ENCODE data around the gene KNDC1.

The KNDC1 gene

GRCh38 chr10:133180965-133181639, 21.1 kb downstream of the KNDC1 start:
- no peak overlapping the region for H3K4me3 ChIP-seq (replicated peaks; ENCODE audit: low read depth, low read length)
- TF ChIP-seq, protein P1, sequence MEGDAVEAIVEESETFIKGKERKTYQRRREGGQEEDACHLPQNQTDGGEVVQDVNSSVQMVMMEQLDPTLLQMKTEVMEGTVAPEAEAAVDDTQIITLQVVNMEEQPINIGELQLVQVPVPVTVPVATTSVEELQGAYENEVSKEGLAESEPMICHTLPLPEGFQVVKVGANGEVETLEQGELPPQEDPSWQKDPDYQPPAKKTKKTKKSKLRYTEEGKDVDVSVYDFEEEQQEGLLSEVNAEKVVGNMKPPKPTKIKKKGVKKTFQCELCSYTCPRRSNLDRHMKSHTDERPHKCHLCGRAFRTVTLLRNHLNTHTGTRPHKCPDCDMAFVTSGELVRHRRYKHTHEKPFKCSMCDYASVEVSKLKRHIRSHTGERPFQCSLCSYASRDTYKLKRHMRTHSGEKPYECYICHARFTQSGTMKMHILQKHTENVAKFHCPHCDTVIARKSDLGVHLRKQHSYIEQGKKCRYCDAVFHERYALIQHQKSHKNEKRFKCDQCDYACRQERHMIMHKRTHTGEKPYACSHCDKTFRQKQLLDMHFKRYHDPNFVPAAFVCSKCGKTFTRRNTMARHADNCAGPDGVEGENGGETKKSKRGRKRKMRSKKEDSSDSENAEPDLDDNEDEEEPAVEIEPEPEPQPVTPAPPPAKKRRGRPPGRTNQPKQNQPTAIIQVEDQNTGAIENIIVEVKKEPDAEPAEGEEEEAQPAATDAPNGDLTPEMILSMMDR (IDR thresholded peaks at IDR 0.05; ENCODE audit: low read depth, low read length, missing control alignments) = no peak
- no peak for DNase-seq (ENCODE audit: extremely low read depth, low read depth)

- H3K4me3 ChIP-seq (replicated peaks; ENCODE audit: low read depth, low read length) = no peak overlapping the region
- no peak for DNase-seq (ENCODE audit: extremely low read depth, low read depth)
- TF ChIP-seq, protein P1 (IDR thresholded peaks at IDR 0.05; ENCODE audit: low read depth, low read length, missing control alignments) = no peak
Observed at GRCh38 chr10:133182190-133182589, 22.2 kb downstream of the KNDC1 start.

DNA sequence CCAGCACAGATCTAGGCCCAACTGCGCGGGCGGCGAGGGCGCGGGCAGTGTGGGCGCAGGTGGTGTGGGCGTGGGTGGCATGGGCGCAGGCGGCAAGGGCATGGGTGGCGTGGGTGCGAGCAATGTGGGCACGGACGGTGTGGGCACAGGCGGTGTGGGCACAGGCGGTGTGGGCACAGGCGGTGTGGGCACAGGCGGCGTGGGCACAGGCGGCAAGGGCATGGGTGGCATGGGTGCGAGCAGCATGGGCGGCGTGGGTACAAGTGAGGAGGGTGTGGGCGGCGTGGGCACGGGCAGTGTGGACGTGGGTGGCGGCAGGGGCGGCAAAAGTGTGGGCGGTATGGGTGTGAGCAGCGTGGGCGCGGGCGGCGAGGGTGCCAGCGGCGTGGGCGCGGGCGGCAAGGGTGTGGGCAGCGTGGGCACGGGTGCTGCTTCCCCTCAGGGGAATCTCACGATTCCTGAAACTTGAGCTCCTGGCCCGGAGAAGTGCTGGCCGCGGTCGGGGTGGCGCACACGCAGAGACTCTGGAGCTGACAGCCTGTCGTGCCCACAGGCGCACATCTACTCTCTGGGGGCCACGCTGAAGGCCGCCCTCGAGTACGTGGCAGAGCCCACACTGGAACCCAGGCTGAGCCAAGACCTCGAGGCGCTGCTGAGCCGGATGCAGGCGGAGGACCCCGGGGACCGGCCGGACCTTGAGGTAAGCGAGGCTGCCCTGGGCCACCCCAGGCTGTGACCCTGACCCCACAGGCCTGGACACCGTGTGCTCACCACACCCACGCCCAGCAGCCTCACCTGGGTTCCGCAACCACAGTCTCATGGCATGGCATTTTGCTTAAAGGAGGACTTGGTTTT, 23.0 kb downstream of the KNDC1 start:
- H3K4me3 ChIP-seq (replicated peaks; ENCODE audit: low read depth, low read length) = no peak overlapping the region
- TF ChIP-seq, protein P1 (IDR thresholded peaks at IDR 0.05; ENCODE audit: low read depth, low read length, missing control alignments) = no peak
- DNase-seq (ENCODE audit: extremely low read depth, low read depth) = no peak

GRCh38 chr10:133183646-133184378, 23.8 kb downstream of the KNDC1 start:
- TF ChIP-seq, protein P1 (IDR thresholded peaks at IDR 0.05; ENCODE audit: low read depth, low read length, missing control alignments) = no peak
- no peak for DNase-seq (ENCODE audit: extremely low read depth, low read depth)
- no peak overlapping the region for H3K4me3 ChIP-seq (replicated peaks; ENCODE audit: low read depth, low read length)

- DNase-seq (ENCODE audit: extremely low read depth, low read depth) = no peak
- TF ChIP-seq, protein P1 (IDR thresholded peaks at IDR 0.05; ENCODE audit: low read depth, low read length, missing control alignments) = no peak
- no peak overlapping the region for H3K4me3 ChIP-seq (replicated peaks; ENCODE audit: low read depth, low read length)
Observed at GRCh38 chr10:133184591-133185244, 24.7 kb downstream of the KNDC1 start.

DNA sequence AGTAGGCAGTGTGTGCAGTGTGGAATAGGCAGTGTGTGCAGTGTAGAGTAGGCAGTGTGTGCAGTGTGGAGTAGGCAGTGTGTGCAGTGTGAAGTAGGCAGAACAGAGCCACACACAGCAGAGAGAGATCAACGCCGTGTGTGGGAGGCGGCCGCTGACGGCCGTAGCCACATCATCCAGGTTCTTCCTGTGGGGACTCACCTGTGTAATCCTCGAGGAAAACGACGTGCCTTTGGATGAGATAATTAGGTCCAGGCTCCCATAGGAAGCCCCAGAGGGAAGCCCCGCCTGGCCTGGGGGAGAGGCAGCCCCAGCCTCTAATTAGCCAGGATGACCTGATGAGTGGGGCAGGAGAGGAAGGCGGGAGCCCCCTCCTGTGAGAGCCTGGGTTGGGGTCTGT, 25.4 kb downstream of the KNDC1 start:
- TF ChIP-seq, protein P1 (IDR thresholded peaks at IDR 0.05; ENCODE audit: low read depth, low read length, missing control alignments) = no peak
- no peak overlapping the region for H3K4me3 ChIP-seq (replicated peaks; ENCODE audit: low read depth, low read length)
- no peak for DNase-seq (ENCODE audit: extremely low read depth, low read depth)
